Measurements from ENCODE around the gene SNAI3.

The SNAI3 gene

GRCh38 chr16:88716201-88716600, 29.9 kb upstream of the SNAI3 start:
- H3K36me3 ChIP-seq, result peaks cover 54 to 88% (median 80%) of the 10 kb centered on the region in 3 donors
- intact Hi-C loops (cut with DNase I; ENCODE audit: low total_unique reads), result no loop called here

DNA sequence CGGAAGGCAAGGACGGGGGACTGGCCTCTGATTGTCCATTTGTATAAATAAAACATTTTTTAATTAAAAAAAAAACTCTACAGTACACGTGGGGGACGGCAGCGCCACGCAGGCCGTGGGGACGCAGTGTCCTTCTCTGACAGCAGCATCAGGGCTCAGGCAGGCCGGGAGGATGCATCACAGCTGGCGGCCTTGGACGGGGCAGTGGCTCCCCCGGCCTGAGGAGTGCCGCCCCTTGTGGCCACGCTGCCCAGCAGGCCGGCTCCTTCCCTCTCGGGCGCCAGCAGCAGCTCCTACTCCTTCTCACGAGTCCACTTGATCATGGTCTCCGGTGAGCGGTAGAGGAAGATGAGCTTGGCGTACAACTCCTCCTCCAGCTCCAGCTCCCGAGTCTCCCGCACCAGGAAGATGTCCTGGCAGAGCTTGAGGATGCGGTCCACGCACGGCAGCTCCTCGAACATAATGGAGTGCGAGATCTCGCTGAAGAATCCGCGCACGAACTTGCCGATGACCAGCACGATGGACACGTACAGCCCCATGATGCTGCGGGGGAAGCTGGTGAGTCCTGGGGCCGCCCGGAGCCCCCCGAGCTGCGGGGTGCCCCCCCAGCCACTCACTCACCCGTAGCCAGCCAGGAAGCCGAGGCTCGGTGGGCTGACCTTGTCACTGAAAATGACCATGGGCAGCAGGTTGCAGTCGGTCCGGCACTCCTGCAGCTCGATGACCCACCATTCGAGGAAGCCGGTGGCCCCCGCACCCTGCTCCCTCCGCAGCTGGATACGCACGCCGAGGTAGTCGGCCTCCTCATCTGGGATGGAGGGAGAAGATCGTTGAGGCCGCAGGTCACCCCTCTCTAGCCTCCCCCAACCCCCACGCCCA, 29.2 kb upstream of the SNAI3 start:
- no peaks in the 10 kb centered on the region for H3K4me1 ChIP-seq
- no peak overlapping the region for H3K27ac ChIP-seq
- H3K4me3 ChIP-seq, result no peak overlapping the region
- TF ChIP-seq, protein P1, sequence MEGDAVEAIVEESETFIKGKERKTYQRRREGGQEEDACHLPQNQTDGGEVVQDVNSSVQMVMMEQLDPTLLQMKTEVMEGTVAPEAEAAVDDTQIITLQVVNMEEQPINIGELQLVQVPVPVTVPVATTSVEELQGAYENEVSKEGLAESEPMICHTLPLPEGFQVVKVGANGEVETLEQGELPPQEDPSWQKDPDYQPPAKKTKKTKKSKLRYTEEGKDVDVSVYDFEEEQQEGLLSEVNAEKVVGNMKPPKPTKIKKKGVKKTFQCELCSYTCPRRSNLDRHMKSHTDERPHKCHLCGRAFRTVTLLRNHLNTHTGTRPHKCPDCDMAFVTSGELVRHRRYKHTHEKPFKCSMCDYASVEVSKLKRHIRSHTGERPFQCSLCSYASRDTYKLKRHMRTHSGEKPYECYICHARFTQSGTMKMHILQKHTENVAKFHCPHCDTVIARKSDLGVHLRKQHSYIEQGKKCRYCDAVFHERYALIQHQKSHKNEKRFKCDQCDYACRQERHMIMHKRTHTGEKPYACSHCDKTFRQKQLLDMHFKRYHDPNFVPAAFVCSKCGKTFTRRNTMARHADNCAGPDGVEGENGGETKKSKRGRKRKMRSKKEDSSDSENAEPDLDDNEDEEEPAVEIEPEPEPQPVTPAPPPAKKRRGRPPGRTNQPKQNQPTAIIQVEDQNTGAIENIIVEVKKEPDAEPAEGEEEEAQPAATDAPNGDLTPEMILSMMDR (IDR thresholded peaks at IDR 0.05), result no peak
- intact Hi-C loops (cut with DNase I; ENCODE audit: low total_unique reads), result no loop called here
- no peaks in the 10 kb centered on the region for H3K9me3 ChIP-seq
- peaks cover 48 to 81% (median 73%) of the 10 kb centered on the region in 3 donors for H3K36me3 ChIP-seq
- DNase-seq, result no peak
- no peaks in the 10 kb centered on the region for H3K27me3 ChIP-seq

More at GRCh38 chr16:88716201-88716600, 29.9 kb upstream of the SNAI3 start:
- H3K27ac ChIP-seq, result no peak overlapping the region
- H3K9me3 ChIP-seq, result no peaks in the 10 kb centered on the region
- no peak overlapping the region for H3K4me3 ChIP-seq
- no peaks in the 10 kb centered on the region for H3K27me3 ChIP-seq
- no peak for DNase-seq
- TF ChIP-seq, protein P1 (IDR thresholded peaks at IDR 0.05), result no peak
- H3K4me1 ChIP-seq, result no peaks in the 10 kb centered on the region

- H3K4me3 ChIP-seq, result no peak overlapping the region
- no peaks in the 10 kb centered on the region for H3K27me3 ChIP-seq
- TF ChIP-seq, protein P1 (IDR thresholded peaks at IDR 0.05), result no peak
- no peaks in the 10 kb centered on the region for H3K9me3 ChIP-seq
- no peak for DNase-seq
- intact Hi-C loops (cut with DNase I; ENCODE audit: low total_unique reads), result no loop called here
- H3K27ac ChIP-seq, result no peak overlapping the region
- no peaks in the 10 kb centered on the region for H3K4me1 ChIP-seq
- peaks cover 43 to 76% (median 64%) of the 10 kb centered on the region in 3 donors for H3K36me3 ChIP-seq
These were observed 28.4 kb upstream of the SNAI3 start for GRCh38 chr16:88714420-88715302.

- Histone ChIP-seq H3K4me3 (no peak overlapping the region), H3K9me3 (no peaks in the 10 kb centered on the region), H3K36me3 (peaks cover 39 to 70% (median 56%) of the 10 kb centered on the region in 3 donors), H3K27ac (no peak overlapping the region), H3K4me1 (no peaks in the 10 kb centered on the region), H3K27me3 (no peaks in the 10 kb centered on the region)
- no peak for DNase-seq
- intact Hi-C loops (cut with DNase I; ENCODE audit: low total_unique reads), result no loop called here
- TF ChIP-seq, protein P1 (IDR thresholded peaks at IDR 0.05), result no peak
These were observed 27.5 kb upstream of the SNAI3 start for GRCh38 chr16:88713568-88714419.

GRCh38 chr16:88713054-88713453, 26.7 kb upstream of the SNAI3 start:
- intact Hi-C loops (cut with DNase I; ENCODE audit: low total_unique reads), result no loop called here
- H3K36me3 ChIP-seq, result peaks cover 39 to 62% (median 48%) of the 10 kb centered on the region in 3 donors

More at GRCh38 chr16:88713054-88713453, 26.7 kb upstream of the SNAI3 start:
- DNase-seq, result no peak
- H3K9me3 ChIP-seq, result no peaks in the 10 kb centered on the region
- H3K4me3 ChIP-seq, result no peak overlapping the region
- peaks cover 0 to 4% (median 1%) of the 10 kb centered on the region in 4 donors for H3K4me1 ChIP-seq
- no peaks in the 10 kb centered on the region for H3K27me3 ChIP-seq
- H3K27ac ChIP-seq, result no peak overlapping the region
- TF ChIP-seq, protein P1 (IDR thresholded peaks at IDR 0.05), result no peak

All from tibial artery (tissue), 4 donors.